SKM-1 treated with dmso at 0.1 percent for 144 hours (cell line): ENCODE data around the gene FAS.

Experiments
- DNase-seq: peaks from one replicate; lab custom pipeline; 2025; ENCODE audit not compliant: unreplicated experiment; lab: John Stamatoyannopoulos, UW

The FAS gene

GRCh38 chr10:88990384-88991160 is at the start of gene FAS:
TSS of gene FAS (plus strand) at chr10:88990798. CDS start at chr10:88990877, 79 bp downstream.
- peak; percentile 60 for DNase-seq

- DNase-seq = no peak
These were observed 49.6 kb upstream of the FAS start for GRCh38 chr10:88941026-88941425.

GRCh38 chr10:88943778-88944177 is 46.8 kb upstream of the FAS start:
- DNase-seq = no peak

GRCh38 chr10:88944813-88945212 is 45.8 kb upstream of the FAS start:
- DNase-seq = no peak

- no peak for DNase-seq
These were observed 44.4 kb upstream of the FAS start for GRCh38 chr10:88946200-88946599.

GRCh38 chr10:88946965-88947590 is 43.5 kb upstream of the FAS start:
- DNase-seq = no peak

- no peak for DNase-seq
These were observed 41.5 kb upstream of the FAS start for GRCh38 chr10:88949051-88949450.

GRCh38 chr10:88949912-88950837 is 40.4 kb upstream of the FAS start:
- DNase-seq = peak; percentile 44

- no peak for DNase-seq
These were observed 37.9 kb upstream of the FAS start, which contains the start of gene ACTA2 for GRCh38 chr10:88952647-88953111. TSS of gene ACTA2 (minus strand) at chr10:88952773. CDS start at chr10:88948930, 3,843 bp downstream.

- no peak for DNase-seq
These were observed 36.9 kb upstream of the FAS start for GRCh38 chr10:88953662-88954061.

GRCh38 chr10:88954458-88955083 is 36.0 kb upstream of the FAS start:
- DNase-seq = no peak

GRCh38 chr10:88957381-88957780 is 33.2 kb upstream of the FAS start:
- DNase-seq = no peak

GRCh38 chr10:88958721-88959120 is 31.9 kb upstream of the FAS start:
- DNase-seq = no peak

- DNase-seq = no peak
These were observed 29.8 kb upstream of the FAS start for GRCh38 chr10:88960802-88961201.

GRCh38 chr10:88961266-88961665 is 29.3 kb upstream of the FAS start:
- DNase-seq = no peak

GRCh38 chr10:88962336-88962735 is 28.3 kb upstream of the FAS start:
- no peak for DNase-seq

- DNase-seq = no peak
These were observed 27.3 kb upstream of the FAS start for GRCh38 chr10:88963318-88963717.

- DNase-seq = no peak
These were observed 26.2 kb upstream of the FAS start for GRCh38 chr10:88964360-88964759.

GRCh38 chr10:88964869-88965415 is 25.7 kb upstream of the FAS start:
- no peak for DNase-seq

GRCh38 chr10:88966797-88967196 is 23.8 kb upstream of the FAS start:
- no peak for DNase-seq

- DNase-seq = no peak
These were observed 22.2 kb upstream of the FAS start for GRCh38 chr10:88968391-88968790.
